DMS 273 (cell line): Measurements from ENCODE around the gene FYN.

Experiments used
- DNase-seq: peaks from one replicate; lab custom pipeline; 2025; ENCODE audit not compliant: unreplicated experiment; lab: John Stamatoyannopoulos, UW

FYN gene

DNA sequence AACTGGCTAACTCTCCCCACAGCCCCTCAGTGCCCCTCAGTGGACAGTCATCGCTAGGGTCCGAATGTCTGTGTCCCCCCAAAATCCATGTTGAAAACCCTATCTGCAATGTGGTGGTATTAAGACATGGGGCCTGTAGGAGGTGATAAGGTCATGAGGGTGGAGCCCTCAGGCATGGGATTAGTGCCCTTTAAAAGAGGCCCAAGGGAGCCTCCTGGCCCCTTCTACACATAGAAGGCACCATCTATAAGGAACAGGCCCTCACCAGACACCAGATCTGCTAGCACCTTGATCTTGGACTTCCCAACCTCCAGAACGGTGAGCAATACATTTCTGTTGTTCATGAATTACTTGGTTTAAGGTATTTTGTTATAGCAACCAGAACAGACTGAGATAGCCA lies 260.9 kb downstream of the FYN start:
- DNase-seq = no peak

DNA sequence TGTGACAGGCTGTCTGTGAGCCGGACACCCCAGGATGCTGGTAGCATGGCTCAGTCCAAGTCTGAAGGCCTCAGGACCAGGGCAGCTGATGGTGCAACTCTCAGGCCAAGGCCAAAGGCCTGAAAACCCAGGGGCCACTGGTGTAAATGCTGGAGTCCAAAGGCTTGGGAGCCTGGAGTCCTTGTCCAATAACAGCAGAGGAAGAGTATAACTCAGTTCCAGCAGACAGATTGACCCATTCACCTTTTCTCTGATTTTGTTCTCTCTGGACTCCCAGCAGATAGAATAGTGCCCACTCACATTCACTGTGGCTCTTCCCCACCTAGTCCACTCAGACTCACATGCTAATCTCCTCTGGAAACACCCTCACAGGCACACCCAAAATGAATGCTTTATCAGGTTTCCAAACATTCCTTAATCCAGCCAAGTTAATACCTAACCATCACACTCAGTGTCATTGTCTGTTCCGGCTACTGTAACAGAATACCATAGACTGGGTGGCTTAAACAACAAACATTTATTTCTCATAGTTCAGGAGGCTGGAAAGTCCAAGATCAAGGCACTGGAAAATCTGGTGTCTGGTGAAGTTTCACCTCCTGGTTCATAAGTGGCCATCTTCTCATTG lies 262.6 kb downstream of the FYN start:
- DNase-seq = no peak
